Measurements from ENCODE around the gene YEATS2.

The YEATS2 gene

GRCh38 chr3:183790700-183791099, 93.1 kb downstream of the YEATS2 start:
- TF ChIP-seq POLR2A (IDR thresholded peaks at IDR 0.05; ENCODE audit: low read depth, low read length) (no peak), PAX5 (IDR thresholded peaks at IDR 0.05; ENCODE audit: insufficient read depth, low read length, severe bottlenecking) (no peak), POU2F2 (IDR thresholded peaks at IDR 0.05; ENCODE audit: low read depth, low read length) (no peak), TAF1 (IDR thresholded peaks at IDR 0.05; ENCODE audit: low read depth, low read length) (no peak), POLR2AphosphoS5 (IDR thresholded peaks at IDR 0.05; ENCODE audit: low read depth, low read length) (no peak), SPI1 (IDR thresholded peaks at IDR 0.05; ENCODE audit: low read depth, low read length) (no peak)
- no peak for FAIRE-seq
- no peak for DNase-seq (ENCODE audit: insufficient read length, low spot score)

GRCh38 chr3:183792976-183793375, 95.4 kb downstream of the YEATS2 start:
- no peak for TF ChIP-seq POU2F2 (IDR thresholded peaks at IDR 0.05; ENCODE audit: low read depth, low read length)
- no peak for TF ChIP-seq POLR2A (IDR thresholded peaks at IDR 0.05; ENCODE audit: low read depth, low read length)
- TF ChIP-seq SPI1 (IDR thresholded peaks at IDR 0.05; ENCODE audit: low read depth, low read length) = no peak
- no peak for TF ChIP-seq TAF1 (IDR thresholded peaks at IDR 0.05; ENCODE audit: low read depth, low read length)
- TF ChIP-seq POLR2AphosphoS5 (IDR thresholded peaks at IDR 0.05; ENCODE audit: low read depth, low read length) = no peak
- TF ChIP-seq PAX5 (IDR thresholded peaks at IDR 0.05; ENCODE audit: insufficient read depth, low read length, severe bottlenecking) = no peak
- FAIRE-seq = no peak

GRCh38 chr3:183794452-183794851, 96.9 kb downstream of the YEATS2 start:
- no peak for FAIRE-seq
- TF ChIP-seq SPI1 (IDR thresholded peaks at IDR 0.05; ENCODE audit: low read depth, low read length) (no peak), POLR2AphosphoS5 (IDR thresholded peaks at IDR 0.05; ENCODE audit: low read depth, low read length) (no peak), TAF1 (IDR thresholded peaks at IDR 0.05; ENCODE audit: low read depth, low read length) (no peak), PAX5 (IDR thresholded peaks at IDR 0.05; ENCODE audit: insufficient read depth, low read length, severe bottlenecking) (no peak), POU2F2 (IDR thresholded peaks at IDR 0.05; ENCODE audit: low read depth, low read length) (no peak), POLR2A (IDR thresholded peaks at IDR 0.05; ENCODE audit: low read depth, low read length) (no peak)
- DNase-seq (ENCODE audit: insufficient read length, low spot score) = no peak

More at GRCh38 chr3:183792976-183793375, 95.4 kb downstream of the YEATS2 start:
- DNase-seq (ENCODE audit: insufficient read length, low spot score) = no peak

GRCh38 chr3:183796372-183796771, 98.8 kb downstream of the YEATS2 start:
- FAIRE-seq (no peak), DNase-seq (ENCODE audit: insufficient read length, low spot score) (no peak)
- TF ChIP-seq POLR2AphosphoS5 (IDR thresholded peaks at IDR 0.05; ENCODE audit: low read depth, low read length) = no peak
- TF ChIP-seq POU2F2 (IDR thresholded peaks at IDR 0.05; ENCODE audit: low read depth, low read length) = no peak
- TF ChIP-seq SPI1 (IDR thresholded peaks at IDR 0.05; ENCODE audit: low read depth, low read length) = no peak
- no peak for TF ChIP-seq POLR2A (IDR thresholded peaks at IDR 0.05; ENCODE audit: low read depth, low read length)
- TF ChIP-seq TAF1 (IDR thresholded peaks at IDR 0.05; ENCODE audit: low read depth, low read length) = no peak
- TF ChIP-seq PAX5 (IDR thresholded peaks at IDR 0.05; ENCODE audit: insufficient read depth, low read length, severe bottlenecking) = no peak

DNA sequence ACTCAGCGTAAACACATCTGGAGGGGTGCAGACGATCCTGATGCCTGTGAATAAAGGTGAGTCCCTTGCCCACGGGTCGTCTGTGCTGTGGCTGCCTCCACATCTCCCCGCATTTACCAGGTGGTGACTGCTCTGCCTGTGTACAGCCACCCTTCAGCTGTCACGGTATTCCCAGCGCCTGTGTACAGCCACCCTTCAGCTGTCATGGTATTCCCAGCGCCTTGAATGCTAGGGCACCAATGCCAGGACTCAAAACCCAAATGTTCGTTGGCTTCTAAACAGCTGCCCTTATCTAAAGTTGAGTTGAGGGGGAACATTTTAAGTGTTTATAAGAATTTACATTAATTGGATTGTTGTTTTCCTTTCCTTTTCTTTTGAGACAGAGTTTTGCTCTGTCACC, 100.4 kb downstream of the YEATS2 start:
- DNase-seq (ENCODE audit: insufficient read length, low spot score) (no peak), FAIRE-seq (no peak)
- TF ChIP-seq SPI1 (IDR thresholded peaks at IDR 0.05; ENCODE audit: low read depth, low read length) (no peak), POU2F2 (IDR thresholded peaks at IDR 0.05; ENCODE audit: low read depth, low read length) (no peak), TAF1 (IDR thresholded peaks at IDR 0.05; ENCODE audit: low read depth, low read length) (no peak), PAX5 (IDR thresholded peaks at IDR 0.05; ENCODE audit: insufficient read depth, low read length, severe bottlenecking) (no peak), POLR2AphosphoS5 (IDR thresholded peaks at IDR 0.05; ENCODE audit: low read depth, low read length) (no peak), POLR2A (IDR thresholded peaks at IDR 0.05; ENCODE audit: low read depth, low read length) (no peak)

DNA sequence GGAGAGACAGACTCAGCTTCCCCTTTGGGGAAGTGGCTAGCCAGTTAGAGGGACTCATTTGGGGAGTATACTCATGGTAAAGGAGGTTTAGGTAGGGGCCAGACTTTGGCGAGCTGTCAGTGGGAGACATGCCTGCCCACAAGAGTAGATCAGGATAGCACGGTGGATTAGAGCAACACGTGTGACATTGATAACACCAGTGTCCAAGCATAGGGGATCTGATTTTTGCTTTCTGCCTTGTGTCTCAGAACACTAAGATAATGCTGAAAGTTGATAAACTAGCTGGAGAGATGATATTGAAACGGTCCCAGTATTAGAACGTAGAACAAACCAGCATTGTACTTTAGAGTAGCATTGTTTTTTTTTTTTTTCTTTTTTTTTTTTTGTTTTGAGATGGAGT, 101.9 kb downstream of the YEATS2 start:
- FAIRE-seq = no peak
- TF ChIP-seq POU2F2 (IDR thresholded peaks at IDR 0.05; ENCODE audit: low read depth, low read length) (no peak), SPI1 (IDR thresholded peaks at IDR 0.05; ENCODE audit: low read depth, low read length) (no peak), POLR2AphosphoS5 (IDR thresholded peaks at IDR 0.05; ENCODE audit: low read depth, low read length) (no peak), PAX5 (IDR thresholded peaks at IDR 0.05; ENCODE audit: insufficient read depth, low read length, severe bottlenecking) (no peak), TAF1 (IDR thresholded peaks at IDR 0.05; ENCODE audit: low read depth, low read length) (no peak), POLR2A (IDR thresholded peaks at IDR 0.05; ENCODE audit: low read depth, low read length) (no peak)
- no peak for DNase-seq (ENCODE audit: insufficient read length, low spot score)

DNA sequence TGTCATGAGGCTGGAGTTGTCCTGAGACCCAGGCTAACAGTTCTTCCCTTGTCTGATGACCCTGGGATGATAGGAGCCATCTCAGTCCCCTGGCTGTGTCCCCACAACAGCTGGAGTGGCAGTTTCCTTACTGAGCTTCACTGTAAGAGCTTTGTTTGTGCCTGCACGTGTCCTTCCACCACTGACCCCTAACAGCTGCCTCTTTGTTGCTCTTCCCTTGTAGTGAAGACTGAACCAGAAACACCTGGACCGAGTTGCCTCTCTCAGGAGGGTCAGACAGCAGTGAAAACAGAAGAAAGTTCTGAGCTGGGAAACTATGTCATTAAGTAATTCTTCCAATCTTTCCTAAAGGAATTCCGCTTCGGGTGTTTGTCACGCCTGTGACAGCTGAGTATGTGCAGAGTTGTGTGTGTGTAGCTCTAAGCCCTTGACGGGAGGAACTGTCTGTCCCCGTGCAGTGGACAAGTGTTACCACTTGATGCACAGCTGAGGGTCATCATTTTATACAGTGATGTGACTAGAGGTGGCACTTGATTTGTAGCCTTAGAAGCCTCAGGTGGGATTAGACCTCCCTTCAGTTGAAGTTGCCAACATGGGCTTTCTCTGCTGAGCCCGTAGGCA, 102.8 kb downstream of the YEATS2 start:
- FAIRE-seq (no peak), DNase-seq (ENCODE audit: insufficient read length, low spot score) (no peak)
- TF ChIP-seq PAX5 (IDR thresholded peaks at IDR 0.05; ENCODE audit: insufficient read depth, low read length, severe bottlenecking) (no peak), TAF1 (IDR thresholded peaks at IDR 0.05; ENCODE audit: low read depth, low read length) (no peak), SPI1 (IDR thresholded peaks at IDR 0.05; ENCODE audit: low read depth, low read length) (no peak), POLR2AphosphoS5 (IDR thresholded peaks at IDR 0.05; ENCODE audit: low read depth, low read length) (no peak), POLR2A (IDR thresholded peaks at IDR 0.05; ENCODE audit: low read depth, low read length) (no peak), POU2F2 (IDR thresholded peaks at IDR 0.05; ENCODE audit: low read depth, low read length) (no peak)

DNA sequence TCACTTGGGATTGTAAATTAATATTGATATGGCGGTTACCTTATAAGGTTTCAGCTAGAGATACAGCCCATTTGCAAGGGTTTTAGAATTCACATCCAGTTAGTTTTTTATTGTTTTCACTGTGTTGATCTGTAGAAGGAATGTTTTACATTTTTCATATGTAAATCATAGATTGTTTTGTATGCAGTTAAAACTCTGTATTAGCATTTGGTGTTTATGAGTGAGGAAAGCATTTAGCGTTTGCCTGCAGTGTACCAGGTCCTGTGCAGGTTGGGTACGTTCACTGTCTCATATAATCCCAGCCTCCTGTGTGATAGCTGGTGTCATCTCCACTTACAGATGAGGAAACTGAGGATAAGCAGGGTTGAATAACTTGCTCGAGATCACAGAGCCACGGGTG, 104.0 kb downstream of the YEATS2 start:
- DNase-seq (ENCODE audit: insufficient read length, low spot score) = no peak
- FAIRE-seq = no peak
- TF ChIP-seq SPI1 (IDR thresholded peaks at IDR 0.05; ENCODE audit: low read depth, low read length) (no peak), POLR2A (IDR thresholded peaks at IDR 0.05; ENCODE audit: low read depth, low read length) (no peak), POLR2AphosphoS5 (IDR thresholded peaks at IDR 0.05; ENCODE audit: low read depth, low read length) (no peak), PAX5 (IDR thresholded peaks at IDR 0.05; ENCODE audit: insufficient read depth, low read length, severe bottlenecking) (no peak), POU2F2 (IDR thresholded peaks at IDR 0.05; ENCODE audit: low read depth, low read length) (no peak), TAF1 (IDR thresholded peaks at IDR 0.05; ENCODE audit: low read depth, low read length) (no peak)

GRCh38 chr3:183802989-183803388, 105.4 kb downstream of the YEATS2 start:
- DNase-seq (ENCODE audit: insufficient read length, low spot score) (no peak), FAIRE-seq (no peak)
- no peak for TF ChIP-seq SPI1 (IDR thresholded peaks at IDR 0.05; ENCODE audit: low read depth, low read length)

DNA sequence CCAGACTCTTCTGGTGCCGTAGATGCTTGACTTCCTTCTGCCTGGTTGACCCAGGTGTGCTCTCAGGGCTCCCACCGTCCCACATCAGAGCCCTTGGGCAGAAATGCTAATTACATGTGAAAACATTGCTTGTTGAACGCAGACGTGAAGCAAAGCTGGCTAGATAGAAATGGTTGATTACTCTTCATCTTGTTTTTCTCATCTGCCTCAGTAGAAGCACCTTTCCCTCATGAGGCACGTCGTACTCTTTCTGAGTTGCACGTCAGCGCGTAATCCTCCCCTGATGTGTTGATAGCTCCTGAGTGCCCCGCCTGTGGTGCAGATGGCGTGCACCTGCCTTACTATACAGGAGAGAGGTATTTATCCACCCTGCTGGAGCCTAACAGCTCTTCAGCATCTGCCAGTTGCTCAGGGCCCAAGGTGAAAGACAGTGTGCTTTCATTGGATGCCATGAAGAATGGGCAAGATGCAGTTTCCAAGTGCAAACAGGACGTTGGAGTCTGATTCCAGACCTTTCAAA, 109.7 kb downstream of the YEATS2 start:
- FAIRE-seq = no peak
- DNase-seq (ENCODE audit: insufficient read length, low spot score) = no peak
- TF ChIP-seq PAX5 (IDR thresholded peaks at IDR 0.05; ENCODE audit: insufficient read depth, low read length, severe bottlenecking) (no peak), POU2F2 (IDR thresholded peaks at IDR 0.05; ENCODE audit: low read depth, low read length) (no peak), POLR2AphosphoS5 (IDR thresholded peaks at IDR 0.05; ENCODE audit: low read depth, low read length) (no peak), POLR2A (IDR thresholded peaks at IDR 0.05; ENCODE audit: low read depth, low read length) (no peak), SPI1 (IDR thresholded peaks at IDR 0.05; ENCODE audit: low read depth, low read length) (no peak), TAF1 (IDR thresholded peaks at IDR 0.05; ENCODE audit: low read depth, low read length) (no peak)

Data from GM12891 (cell line).